Mucosa of gallbladder (tissue), 1 donor: Measurements from ENCODE around the gene CD244. TPM values are rescaled to one million over a fixed set of nuclear protein-coding genes. Genes with fewer than 3 reads are reported as not detected.
A peak's percentile ranks its signal among the peaks of the same experiment; 100 is the strongest.

Experiments
- DNase-seq: peaks from one replicate; pipeline ENCODE4 v3.0.0-alpha.2; 2020; ENCODE audit warnings: low spot score
- total RNA-seq: library from RNA; stranded (reverse); gene quantifications from one replicate; pipeline ENCODE4 v1.2.1, GENCODE V29; 2021
- donor health status: DM: no; HTN: no; CAD: no.

Gene CD244
- total RNA-seq, 1 donor from 2014 or later = 1.5 TPM

- no peak for DNase-seq
Observed at GRCh38 chr1:160811147-160811546, 51.5 kb downstream of the CD244 start.

- DNase-seq = no peak
Observed at GRCh38 chr1:160810486-160810885, 52.2 kb downstream of the CD244 start.

- DNase-seq = no peak
Observed at GRCh38 chr1:160808289-160808688, 54.4 kb downstream of the CD244 start.

- no peak for DNase-seq
Observed at GRCh38 chr1:160807738-160808137, 54.9 kb downstream of the CD244 start.

GRCh38 chr1:160807247-160807646 lies 55.4 kb downstream of the CD244 start:
- DNase-seq = no peak

- no peak for DNase-seq
Observed at GRCh38 chr1:160806784-160807183, 55.9 kb downstream of the CD244 start.

GRCh38 chr1:160806109-160806665 lies 56.5 kb downstream of the CD244 start:
- no peak for DNase-seq

GRCh38 chr1:160801836-160802580 lies 60.7 kb downstream of the CD244 start:
- DNase-seq = no peak

GRCh38 chr1:160800645-160801408 lies 61.9 kb downstream of the CD244 start:
- no peak for DNase-seq

GRCh38 chr1:160800142-160800541 lies 62.5 kb downstream of the CD244 start:
- DNase-seq = no peak

- no peak for DNase-seq
Observed at GRCh38 chr1:160799641-160800040, 63.0 kb downstream of the CD244 start.

- no peak for DNase-seq
Observed at GRCh38 chr1:160798439-160798838, 64.2 kb downstream of the CD244 start.

- no peak for DNase-seq
Observed at GRCh38 chr1:160797861-160798273, 64.8 kb downstream of the CD244 start.

GRCh38 chr1:160797271-160797709 lies 65.4 kb downstream of the CD244 start:
- DNase-seq = no peak

- DNase-seq = peak; percentile 49
Observed at GRCh38 chr1:160795951-160796383, 66.7 kb downstream of the CD244 start, which contains the start of gene LY9. Gene LY9 (plus strand): TSS chr1:160796174. CDS start chr1:160796188, 14 bp downstream.

- no peak for DNase-seq
Observed at GRCh38 chr1:160794376-160794775, 68.3 kb downstream of the CD244 start.

- DNase-seq = no peak
Observed at GRCh38 chr1:160789702-160790611, 72.7 kb downstream of the CD244 start.

GRCh38 chr1:160789051-160789701 lies 73.5 kb downstream of the CD244 start:
- DNase-seq = no peak

GRCh38 chr1:160782988-160783765 lies 79.5 kb downstream of the CD244 start:
- peak; percentile 37 for DNase-seq
